ENCODE measurements around the gene PTGFRN. TPM values are rescaled to one million over a fixed set of nuclear protein-coding genes. Genes with fewer than 3 reads are reported as not detected.

PTGFRN gene
- total RNA-seq, 1 experiment from 2014 or later, result 57.4 TPM

DNA sequence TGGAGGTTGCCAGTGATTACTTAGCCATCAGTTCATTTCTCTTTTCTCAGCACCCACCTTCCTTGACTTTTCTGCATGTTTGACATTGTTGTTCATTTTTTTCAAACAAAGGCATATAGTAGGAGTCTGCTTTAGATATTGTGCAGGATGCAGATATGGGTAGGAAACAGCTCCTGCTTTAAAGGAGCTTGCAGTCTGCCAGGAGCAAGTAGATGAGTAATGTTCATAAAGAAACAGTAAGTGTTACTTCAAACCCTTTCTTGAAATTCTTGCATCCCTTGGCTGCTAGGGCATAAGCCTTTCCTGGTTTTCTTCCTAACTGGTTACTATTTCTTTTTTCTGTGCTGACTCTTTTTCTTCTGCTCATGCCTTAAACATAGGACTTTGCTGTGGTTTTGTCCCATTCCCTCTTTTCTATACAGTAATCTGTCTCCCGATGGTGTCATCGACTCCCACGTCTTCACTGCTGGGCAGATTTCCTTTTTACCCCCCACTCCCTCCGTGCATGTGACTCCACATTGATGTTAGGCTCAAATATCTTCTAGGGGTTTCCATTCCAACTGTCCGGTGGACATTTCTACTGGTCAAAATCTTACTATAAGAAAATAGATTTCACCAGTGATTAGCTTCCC, 20.4 kb downstream of the PTGFRN start:
- H3K4me2 ChIP-seq (ENCODE audit: low read length), result no peak overlapping the region
- DNase-seq, result no peak
- 0 out of 2 replicates have a peak, but pooled peaks cover 2% of the 10 kb centered on the region for H3K36me3 ChIP-seq (ENCODE audit: low read depth, low read length)
- no peak overlapping the region for H3K4me3 ChIP-seq (ENCODE audit: low read length)
- intact Hi-C loops (cut with micrococcal nuclease), result loop anchor here (10.0 kb wide), 1 partner anchor 355 kb away; the partner anchor contains the start of gene CD58
- H3K27me3 ChIP-seq (ENCODE audit: low read length), result no peaks in the 10 kb centered on the region
- TF ChIP-seq EZH2 (IDR thresholded peaks at IDR 0.05; ENCODE audit: low read length, unreplicated experiment) (no peak), EZH2phosphoT487 (IDR thresholded peaks at IDR 0.05; ENCODE audit: borderline replicate concordance, low read length) (no peak)
- TF ChIP-seq, protein P1, sequence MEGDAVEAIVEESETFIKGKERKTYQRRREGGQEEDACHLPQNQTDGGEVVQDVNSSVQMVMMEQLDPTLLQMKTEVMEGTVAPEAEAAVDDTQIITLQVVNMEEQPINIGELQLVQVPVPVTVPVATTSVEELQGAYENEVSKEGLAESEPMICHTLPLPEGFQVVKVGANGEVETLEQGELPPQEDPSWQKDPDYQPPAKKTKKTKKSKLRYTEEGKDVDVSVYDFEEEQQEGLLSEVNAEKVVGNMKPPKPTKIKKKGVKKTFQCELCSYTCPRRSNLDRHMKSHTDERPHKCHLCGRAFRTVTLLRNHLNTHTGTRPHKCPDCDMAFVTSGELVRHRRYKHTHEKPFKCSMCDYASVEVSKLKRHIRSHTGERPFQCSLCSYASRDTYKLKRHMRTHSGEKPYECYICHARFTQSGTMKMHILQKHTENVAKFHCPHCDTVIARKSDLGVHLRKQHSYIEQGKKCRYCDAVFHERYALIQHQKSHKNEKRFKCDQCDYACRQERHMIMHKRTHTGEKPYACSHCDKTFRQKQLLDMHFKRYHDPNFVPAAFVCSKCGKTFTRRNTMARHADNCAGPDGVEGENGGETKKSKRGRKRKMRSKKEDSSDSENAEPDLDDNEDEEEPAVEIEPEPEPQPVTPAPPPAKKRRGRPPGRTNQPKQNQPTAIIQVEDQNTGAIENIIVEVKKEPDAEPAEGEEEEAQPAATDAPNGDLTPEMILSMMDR (conservative IDR thresholded peaks at IDR 0.05; ENCODE audit: low read depth, low read length), result no peak
- H3K79me2 ChIP-seq (ENCODE audit: low read length), result peaks cover 26% of the 10 kb centered on the region; the same call in 1 of the 2 replicates
- H3F3A ChIP-seq (ENCODE audit: low read length, unreplicated experiment), result no peaks in the 10 kb centered on the region
- no peak overlapping the region for H3K27ac ChIP-seq (ENCODE audit: low read length)
- H3K9me2 ChIP-seq (replicated peaks; ENCODE audit: low read length), result no peaks in the 10 kb centered on the region
- 0 out of 2 replicates have a peak, but pooled peaks cover 4% of the 10 kb centered on the region for H4K20me1 ChIP-seq (ENCODE audit: low read length)
- no peak for ATAC-seq
- H3K9me3 ChIP-seq (ENCODE audit: low read length), result no peaks in the 10 kb centered on the region
- no peak overlapping the region for H3K9ac ChIP-seq (ENCODE audit: low read length)
- POLR2A ChIA-PET (ENCODE audit: unreplicated experiment), result no interaction called here
- BruUV-seq (replicated peaks), result no TSS peak
- H2AFZ ChIP-seq (ENCODE audit: low read length), result no peak overlapping the region
- H3K4me1 ChIP-seq (ENCODE audit: insufficient read depth, low read length), result no peaks in the 10 kb centered on the region; the same call in 1 of the 2 replicates
- CTCF ChIA-PET, result no interaction called here

DNA sequence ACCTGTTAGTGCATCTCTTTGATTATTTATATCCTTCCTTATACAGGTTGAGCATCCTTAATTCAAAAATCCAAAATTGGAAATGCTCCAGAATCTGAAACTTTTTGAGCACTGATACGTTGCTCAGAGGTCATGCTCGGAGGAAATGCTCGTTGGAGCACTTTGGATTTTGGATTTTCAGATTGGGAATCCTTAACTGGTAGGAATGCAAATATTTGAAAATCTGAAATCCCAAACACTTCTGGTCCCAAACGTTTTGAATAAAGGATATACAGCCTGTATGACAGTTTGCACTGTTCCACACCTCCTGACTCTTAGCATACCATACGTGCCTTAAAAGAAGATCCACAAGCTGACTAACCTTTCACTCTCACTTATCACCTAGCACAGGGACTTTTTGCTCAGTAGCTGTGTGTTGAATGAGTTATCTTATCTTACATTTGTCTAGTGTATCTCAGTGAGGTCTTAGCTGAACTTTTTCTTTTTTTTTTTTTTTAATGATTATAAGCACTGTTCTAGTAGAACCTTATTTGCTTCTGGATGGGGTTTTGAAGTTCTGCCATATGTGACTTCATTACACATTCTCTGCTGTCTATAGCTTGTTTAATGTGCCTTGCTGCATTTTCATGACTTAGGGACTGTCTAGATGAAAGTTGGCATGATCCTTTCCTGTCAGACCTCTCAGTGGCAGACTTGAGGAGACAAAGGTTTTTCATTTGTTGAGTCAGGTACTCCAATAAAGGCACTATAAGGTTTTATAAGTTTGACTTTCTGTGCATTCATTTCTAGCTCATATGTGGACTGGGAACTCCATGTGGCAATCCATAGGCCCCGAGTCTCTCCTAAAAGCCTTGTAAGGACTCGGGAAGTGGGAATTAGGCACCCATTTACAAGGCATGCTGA, 21.6 kb downstream of the PTGFRN start:
- DNase-seq (no peak), ATAC-seq (no peak)
- Histone ChIP-seq H3K27me3 (ENCODE audit: low read length) (no peaks in the 10 kb centered on the region), H2AFZ (ENCODE audit: low read length) (no peak overlapping the region), H3F3A (ENCODE audit: low read length, unreplicated experiment) (no peaks in the 10 kb centered on the region), H4K20me1 (ENCODE audit: low read length) (0 out of 2 replicates have a peak, but pooled peaks cover 4% of the 10 kb centered on the region), H3K9me3 (ENCODE audit: low read length) (no peaks in the 10 kb centered on the region), H3K9ac (ENCODE audit: low read length) (no peak overlapping the region), H3K9me2 (replicated peaks; ENCODE audit: low read length) (no peaks in the 10 kb centered on the region), H3K4me3 (ENCODE audit: low read length) (no peak overlapping the region), H3K36me3 (ENCODE audit: low read depth, low read length) (0 out of 2 replicates have a peak, but pooled peaks cover 2% of the 10 kb centered on the region), H3K79me2 (ENCODE audit: low read length) (peaks cover 27% of the 10 kb centered on the region; the same call in 1 of the 2 replicates), H3K27ac (ENCODE audit: low read length) (no peak overlapping the region), H3K4me2 (ENCODE audit: low read length) (no peak overlapping the region), H3K4me1 (ENCODE audit: insufficient read depth, low read length) (no peaks in the 10 kb centered on the region; the same call in 1 of the 2 replicates)
- BruUV-seq (replicated peaks), result no TSS peak
- intact Hi-C loops (cut with micrococcal nuclease), result loop anchor here (10.0 kb wide), 1 partner anchor 356 kb away; the partner anchor contains the start of gene CD58
- ChIA-PET POLR2A (ENCODE audit: unreplicated experiment) (no interaction called here), CTCF (interaction anchor here (0.6 kb wide), 1 partner anchor 194 kb away, joined by 3 read pairs; no protein-coding TSS in a partner anchor)
- TF ChIP-seq EZH2 (IDR thresholded peaks at IDR 0.05; ENCODE audit: low read length, unreplicated experiment) (no peak), EZH2phosphoT487 (IDR thresholded peaks at IDR 0.05; ENCODE audit: borderline replicate concordance, low read length) (no peak)
- TF ChIP-seq, protein P1 (conservative IDR thresholded peaks at IDR 0.05; ENCODE audit: low read depth, low read length), result no peak
